Stimulated activated CD4-positive, alpha-beta T cell treated with anti-CD3 and anti-CD28 coated beads, Interleukin-2, amount 100 ng/mL, for 48 hours (primary cell): ENCODE results near the gene PLD4.

Source experiments
- DNase-seq, 2 donors: peaks; one replicate each; pipeline ENCODE4 v3.0.0-alpha.2; 2020

PLD4 gene

GRCh38 chr14:104957146-104958113 is 32.8 kb downstream of the PLD4 start:
- DNase-seq, result no peak

- no peak for DNase-seq
Measured at GRCh38 chr14:104964546-104964945, 39.9 kb downstream of the PLD4 start.

- no peak for DNase-seq
Measured at GRCh38 chr14:104965561-104966231, 41.0 kb downstream of the PLD4 start.

GRCh38 chr14:104966261-104966865 is 41.7 kb downstream of the PLD4 start:
- no peak for DNase-seq

- DNase-seq, result no peak
Measured at GRCh38 chr14:104966981-104967385, 42.3 kb downstream of the PLD4 start.

GRCh38 chr14:104967386-104968152 is 42.9 kb downstream of the PLD4 start:
- no peak for DNase-seq

GRCh38 chr14:104968153-104968527 is 43.5 kb downstream of the PLD4 start:
- DNase-seq, result no peak

GRCh38 chr14:104968541-104969401 is 44.1 kb downstream of the PLD4 start:
- DNase-seq, result no peak

GRCh38 chr14:104969741-104970230 is 45.1 kb downstream of the PLD4 start:
- DNase-seq, result no peak

- DNase-seq, result no peak
Measured at GRCh38 chr14:104970231-104971068, 45.8 kb downstream of the PLD4 start.

- no peak for DNase-seq
Measured at GRCh38 chr14:104971447-104972240, 47.0 kb downstream of the PLD4 start.

GRCh38 chr14:104972301-104973134 is 47.8 kb downstream of the PLD4 start:
- no peak for DNase-seq

- no peak for DNase-seq
Measured at GRCh38 chr14:104973135-104973384, 48.4 kb downstream of the PLD4 start.

GRCh38 chr14:104973385-104974145 is 48.9 kb downstream of the PLD4 start:
- no peak for DNase-seq

GRCh38 chr14:104974146-104974541 is 49.5 kb downstream of the PLD4 start:
- no peak for DNase-seq

- no peak for DNase-seq
Measured at GRCh38 chr14:104974665-104975390, 50.1 kb downstream of the PLD4 start.

- DNase-seq, result no peak
Measured at GRCh38 chr14:104975481-104976197, 51.0 kb downstream of the PLD4 start.
